ENCODE results near the gene RTN4RL2.

- TF ChIP-seq CTCF (IDR thresholded peaks at IDR 0.05) = no peak
- TF ChIP-seq POLR2A (IDR thresholded peaks at IDR 0.05) = no peak
These were observed 24.3 kb upstream of the RTN4RL2 start for GRCh38 chr11:57436031-57436430.

All from ovary (tissue), 3 donors.